HCT116 (cell line): ENCODE data around the gene WNK2. TPM values are rescaled to one million over a fixed set of nuclear protein-coding genes. Genes with fewer than 3 reads are reported as not detected.

Source experiments
- ATAC-seq: fragments of 200-7000 bp; cut with Tn5 transposase; 2 replicates; pipeline ENCODE4 v1.9.1; 2020; ENCODE audit warnings: mild to moderate bottlenecking, moderate library complexity
- BruUV-seq: library from RNA; stranded (reverse); fragments of 400-500 nt; replicated peaks from 2 replicates; lab custom pipeline; 2021; lab: Mats Ljungman, UMichigan
- CTCF ChIA-PET: fragments of 300-600 bp; sonication (Branson Sonifier 250); formaldehyde crosslinking; loops from one replicate; lab custom pipeline; 2021; ENCODE audit warnings: antibody characterized with exemption; lab: Charles Lee
- POLR2A ChIA-PET: fragments of 300-600, 350-600 bp; sonication (Branson Sonifier 250); formaldehyde crosslinking; loops from one replicate; lab custom pipeline; 2021; ENCODE audit warnings: antibody characterized with exemption; lab: Charles Lee
- RAD21 ChIA-PET, 2 experiments: fragments of 300-600 bp; sonication (Branson Sonifier 250); formaldehyde crosslinking; loops; one replicate each; lab custom pipeline; 2023; ENCODE audit warnings: low total read pairs in 2 of 2; ENCODE audit not compliant: uncharacterized antibody in 2 of 2, unreplicated experiment in 2 of 2, low non-redundant PET in 1 of 2; lab: Charles Lee
- DNase-seq: peaks from one replicate; pipeline ENCODE4 v3.0.0-alpha.2; 2010; ENCODE audit warnings: low read depth, low spot score
- H2AFZ ChIP-seq: fragments of 200-600 bp; shearing (Covaris generic), sonication (generic); 2 replicates; pipeline ENCODE4 v1.6.1; 2017; ENCODE audit warnings: low read depth, mixed run types, mixed read lengths, antibody characterized with exemption, low read length; ENCODE audit not compliant: poor library complexity, severe bottlenecking
- H3K27ac ChIP-seq: 2 replicates; pipeline ENCODE4 v1.5.1; 2012; ENCODE audit warnings: low read depth, low read length
- H3K27me3 ChIP-seq: fragments of 200-600 bp; sonication (generic); 2 replicates; pipeline ENCODE4 v1.6.1; 2016; ENCODE audit warnings: mixed run types, low read length, mixed read lengths; ENCODE audit not compliant: insufficient read depth
- H3K36me3 ChIP-seq, 2 experiments: fragments of 200-500 bp in 1 of 2; fragments of 200-600 bp in 1 of 2; sonication (Bioruptor generic) in 1 of 2; sonication (generic) in 1 of 2; 2 replicates each; pipeline versions ENCODE4 v1.5.1 to v1.6.1; 2014 to 2016; ENCODE audit warnings: low read length in 2 of 2, inconsistent platforms in 1 of 2, mixed read lengths in 1 of 2, mixed run types in 1 of 2; ENCODE audit not compliant: insufficient read depth in 2 of 2, control insufficient read depth in 1 of 2
- H3K4me1 ChIP-seq, 2 experiments: fragments of 200-600 bp in 1 of 2; sonication (generic) in 1 of 2; 2 replicates each; pipeline versions ENCODE4 v1.5.1 to v1.6.1; 2012 to 2017; ENCODE audit warnings: low read length in 2 of 2, inconsistent platforms in 1 of 2, mild to moderate bottlenecking in 1 of 2, mixed read lengths in 1 of 2, mixed run types in 1 of 2, moderate library complexity in 1 of 2; ENCODE audit not compliant: insufficient read depth in 2 of 2, control insufficient read depth in 1 of 2
- H3K4me2 ChIP-seq: fragments of 200-600 bp; sonication (generic); 2 replicates; pipeline ENCODE4 v1.6.1; 2017; ENCODE audit warnings: mixed run types, low read length, mixed read lengths
- H3K4me3 ChIP-seq, 2 experiments: fragments of 200-600 bp in 1 of 2; sonication (generic) in 1 of 2; replicated peaks in 1 of 2; 2 replicates each; pipeline ENCODE4 v1.5.1; 2011 to 2016; ENCODE audit warnings: low read length in 2 of 2, control low read depth in 1 of 2, low read depth in 1 of 2, mild to moderate bottlenecking in 1 of 2, mixed read lengths in 1 of 2, mixed run types in 1 of 2
- H3K79me2 ChIP-seq: fragments of 200-600 bp; sonication (generic); 2 replicates; pipeline ENCODE4 v1.6.1; 2017; ENCODE audit warnings: mild to moderate bottlenecking, mixed run types, low read length, moderate library complexity, mixed read lengths; ENCODE audit not compliant: insufficient read depth
- H3K9ac ChIP-seq: fragments of 200-600 bp; sonication (generic); 2 replicates; pipeline ENCODE4 v1.6.1; 2016; ENCODE audit warnings: low read length, mixed read lengths
- H3K9me2 ChIP-seq: fragments of 200-600 bp; sonication (generic), shearing (Covaris generic); 2 replicates; pipeline ENCODE4 v1.6.1; 2017; ENCODE audit warnings: mixed run types, mild to moderate bottlenecking, moderate library complexity; ENCODE audit not compliant: insufficient read depth
- H3K9me3 ChIP-seq, 2 experiments: fragments of 200-500 bp in 1 of 2; fragments of 200-600 bp in 1 of 2; sonication (Bioruptor generic) in 1 of 2; sonication (generic) in 1 of 2; 2 replicates each; pipeline ENCODE4 v1.6.1; 2014 to 2017; ENCODE audit warnings: low read length in 2 of 2, mixed read lengths in 2 of 2, inconsistent platforms in 1 of 2, low read depth in 1 of 2, mild to moderate bottlenecking in 1 of 2, mixed run types in 1 of 2, moderate library complexity in 1 of 2; ENCODE audit not compliant: control insufficient read depth in 1 of 2, insufficient read depth in 1 of 2
- H4K20me1 ChIP-seq: fragments of 200-600 bp; sonication (generic), shearing (Covaris generic); 2 replicates; pipeline ENCODE4 v1.6.1; 2017; ENCODE audit warnings: mixed run types, mild to moderate bottlenecking, moderate library complexity; ENCODE audit not compliant: insufficient read depth
- CBX3 ChIP-seq: IDR thresholded peaks from 2 replicates; pipeline ENCODE4 v1.6.1; 2012; ENCODE audit warnings: low read depth
- CEBPB ChIP-seq: IDR thresholded peaks from 2 replicates; pipeline ENCODE4 v1.6.1; 2012; ENCODE audit warnings: low read depth
- EGR1 ChIP-seq: IDR thresholded peaks from 2 replicates; pipeline ENCODE4 v1.6.1; 2012; ENCODE audit warnings: low read depth
- ELF1 ChIP-seq: IDR thresholded peaks from 2 replicates; pipeline ENCODE4 v1.6.1; 2012; ENCODE audit warnings: low read depth, borderline replicate concordance
- EZH2phosphoT487 ChIP-seq: fragments of 200-600 bp; IDR thresholded peaks from 2 replicates; pipeline ENCODE4 v1.6.1; 2018; ENCODE audit warnings: antibody characterized with exemption, borderline replicate concordance
- FOSL1 ChIP-seq: IDR thresholded peaks from 2 replicates; pipeline ENCODE4 v1.6.1; 2012; ENCODE audit warnings: low read depth
- POLR2A ChIP-seq: IDR thresholded peaks from 2 replicates; pipeline ENCODE4 v1.7.0; 2011; ENCODE audit warnings: borderline replicate concordance; ENCODE audit not compliant: insufficient read depth, insufficient read length; ENCODE audit errors: extremely low read depth
- POLR2AphosphoS5 ChIP-seq: IDR thresholded peaks from 2 replicates; pipeline ENCODE4 v1.6.1; 2011; ENCODE audit warnings: mild to moderate bottlenecking, low read depth, low read length, moderate library complexity
- SIN3A ChIP-seq: IDR thresholded peaks from 2 replicates; pipeline ENCODE4 v1.6.1; 2012; ENCODE audit warnings: low read depth
- SP1 ChIP-seq: IDR thresholded peaks from 2 replicates; pipeline ENCODE4 v1.6.1; 2012; ENCODE audit warnings: low read depth
- SRF ChIP-seq: IDR thresholded peaks from 2 replicates; pipeline ENCODE4 v1.6.1; 2012; ENCODE audit warnings: low read depth
- TCF7L2 ChIP-seq: IDR thresholded peaks from 2 replicates; pipeline ENCODE4 v1.7.0; 2011; ENCODE audit warnings: borderline replicate concordance, inconsistent platforms; ENCODE audit not compliant: insufficient read depth, insufficient read length; ENCODE audit errors: extremely low read depth
- YY1 ChIP-seq: IDR thresholded peaks from 2 replicates; pipeline ENCODE4 v1.6.1; 2011; ENCODE audit warnings: low read length, low read depth, moderate library complexity, mild to moderate bottlenecking; ENCODE audit not compliant: insufficient replicate concordance; ENCODE audit errors: extremely low read depth
- ZFX ChIP-seq: fragments of 450-650 bp; IDR thresholded peaks from 2 replicates; pipeline ENCODE4 v1.6.1; 2017
- ZNF274 ChIP-seq: fragments of 200-500 bp; sonication (Bioruptor generic); IDR thresholded peaks from 2 replicates; pipeline ENCODE4 v1.6.1; 2014; ENCODE audit warnings: mild to moderate bottlenecking, low read depth, low read length, inconsistent platforms
- intact Hi-C: fragments of 100-400 bp; cut with micrococcal nuclease; formaldehyde crosslinking; loops from 2 replicates; pipeline ENCODE4 v1.10.0; 2022
- total RNA-seq: library from RNA; stranded (reverse); gene quantifications from one replicate; pipeline ENCODE4 v1.2.1, GENCODE V29; 2021; ENCODE audit not compliant: unreplicated experiment
- TF ChIP-seq, protein P1 (sequence below): IDR thresholded peaks from 2 replicates; pipeline ENCODE4 v1.6.1; 2012
- TF ChIP-seq, protein P2 (sequence below): IDR thresholded peaks from 2 replicates; pipeline ENCODE4 v1.6.1; 2012; ENCODE audit warnings: low read depth
- TF ChIP-seq, protein P3 (sequence below): IDR thresholded peaks from 2 replicates; pipeline ENCODE4 v1.6.1; 2012
- TF ChIP-seq, protein P4 (sequence below), 3 experiments: fragments of 200-600 bp in 1 of 3; sonication (generic) in 1 of 3; IDR thresholded peaks in 2 of 3; conservative IDR thresholded peaks in 1 of 3; 2 replicates each; pipeline ENCODE4 v1.5.1; 2012 to 2017; ENCODE audit warnings: low read depth in 2 of 3, low read length in 2 of 3, antibody characterized with exemption in 1 of 3, borderline replicate concordance in 1 of 3, control low read depth in 1 of 3, mild to moderate bottlenecking in 1 of 3, mixed read lengths in 1 of 3, mixed run types in 1 of 3, moderate library complexity in 1 of 3; ENCODE audit not compliant: insufficient read depth in 1 of 3

The WNK2 gene
- total RNA-seq, 1 experiment from 2014 or later, result 24.4 TPM

DNA sequence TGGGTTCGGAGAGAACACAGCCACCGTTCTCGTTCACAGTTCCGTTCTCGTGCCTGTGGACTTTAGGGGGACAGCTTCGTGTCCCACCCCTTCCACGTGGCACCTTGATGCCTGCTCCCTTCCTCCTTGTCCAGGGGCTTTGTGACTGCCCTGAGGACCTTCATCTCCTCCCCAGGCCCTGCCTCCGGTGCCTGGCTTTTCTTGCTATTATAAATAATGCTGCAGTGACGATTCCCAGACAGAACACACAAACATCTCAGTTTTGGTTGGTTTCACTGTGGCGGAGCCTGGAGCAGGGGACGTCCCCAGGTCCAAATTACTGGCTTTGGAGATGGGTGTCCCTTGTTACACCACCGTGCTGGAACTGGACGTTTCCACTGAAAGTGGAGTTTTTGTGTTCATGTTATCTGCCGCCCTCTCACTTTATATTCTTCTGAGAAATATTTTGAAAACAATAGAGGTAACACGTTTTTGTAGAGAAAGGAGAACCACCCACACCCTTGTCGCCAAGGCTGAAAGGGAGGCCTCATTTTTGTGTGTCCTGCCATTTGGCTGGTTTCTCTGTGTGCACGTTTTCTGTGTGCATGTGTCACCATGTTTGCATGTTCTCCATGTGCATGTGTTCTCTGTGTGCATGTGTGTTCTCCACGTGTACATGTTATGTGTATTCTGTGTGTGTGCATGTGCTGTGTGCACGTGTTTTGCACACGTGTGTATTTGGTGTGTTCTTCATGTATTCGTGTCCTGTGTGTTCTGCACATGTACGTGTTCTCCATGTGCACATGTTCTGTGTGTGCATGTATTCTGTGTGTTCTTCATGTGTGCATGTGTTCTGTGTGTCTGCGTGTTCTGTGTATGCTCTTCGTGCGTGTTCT, 24.2 kb downstream of the WNK2 start (continued):
- TF ChIP-seq ZNF274, result no peak
- TF ChIP-seq, all 23 proteins: peak for 0

DNA sequence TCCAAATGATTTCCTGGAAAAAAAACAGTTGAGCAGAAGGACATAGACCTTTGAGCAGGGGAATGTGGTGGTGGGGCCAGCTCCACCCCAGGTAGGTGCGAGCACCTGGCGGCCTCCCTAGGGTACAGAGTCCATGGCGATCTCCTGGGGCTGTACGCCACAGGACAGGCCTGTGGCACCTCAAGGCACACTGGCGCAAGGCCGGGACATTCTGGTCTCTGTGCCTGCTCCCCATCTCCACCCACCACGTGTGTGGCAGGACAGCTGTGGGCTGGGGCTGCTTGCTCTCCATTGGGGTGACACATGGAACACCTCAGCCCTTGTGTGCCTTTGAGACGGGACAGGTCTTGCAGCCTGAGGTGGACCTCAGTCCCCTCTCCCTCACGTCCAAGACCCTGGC, 25.2 kb downstream of the WNK2 start:
- no peak overlapping the region for H3K4me3 ChIP-seq
- no peaks in the 10 kb centered on the region for H3K36me3 ChIP-seq
- TF ChIP-seq, protein P1, sequence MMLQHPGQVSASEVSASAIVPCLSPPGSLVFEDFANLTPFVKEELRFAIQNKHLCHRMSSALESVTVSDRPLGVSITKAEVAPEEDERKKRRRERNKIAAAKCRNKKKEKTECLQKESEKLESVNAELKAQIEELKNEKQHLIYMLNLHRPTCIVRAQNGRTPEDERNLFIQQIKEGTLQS, result no peak
- TF ChIP-seq TCF7L2 (no peak), CEBPB (no peak), YY1 (no peak), CBX3 (no peak), SP1 (no peak), FOSL1 (no peak), EZH2phosphoT487 (no peak), ZFX (no peak), ZNF274 (no peak), SRF (no peak), SIN3A (no peak), POLR2AphosphoS5 (no peak), ELF1 (no peak), POLR2A (no peak), EGR1 (no peak)
- TF ChIP-seq, protein P2, sequence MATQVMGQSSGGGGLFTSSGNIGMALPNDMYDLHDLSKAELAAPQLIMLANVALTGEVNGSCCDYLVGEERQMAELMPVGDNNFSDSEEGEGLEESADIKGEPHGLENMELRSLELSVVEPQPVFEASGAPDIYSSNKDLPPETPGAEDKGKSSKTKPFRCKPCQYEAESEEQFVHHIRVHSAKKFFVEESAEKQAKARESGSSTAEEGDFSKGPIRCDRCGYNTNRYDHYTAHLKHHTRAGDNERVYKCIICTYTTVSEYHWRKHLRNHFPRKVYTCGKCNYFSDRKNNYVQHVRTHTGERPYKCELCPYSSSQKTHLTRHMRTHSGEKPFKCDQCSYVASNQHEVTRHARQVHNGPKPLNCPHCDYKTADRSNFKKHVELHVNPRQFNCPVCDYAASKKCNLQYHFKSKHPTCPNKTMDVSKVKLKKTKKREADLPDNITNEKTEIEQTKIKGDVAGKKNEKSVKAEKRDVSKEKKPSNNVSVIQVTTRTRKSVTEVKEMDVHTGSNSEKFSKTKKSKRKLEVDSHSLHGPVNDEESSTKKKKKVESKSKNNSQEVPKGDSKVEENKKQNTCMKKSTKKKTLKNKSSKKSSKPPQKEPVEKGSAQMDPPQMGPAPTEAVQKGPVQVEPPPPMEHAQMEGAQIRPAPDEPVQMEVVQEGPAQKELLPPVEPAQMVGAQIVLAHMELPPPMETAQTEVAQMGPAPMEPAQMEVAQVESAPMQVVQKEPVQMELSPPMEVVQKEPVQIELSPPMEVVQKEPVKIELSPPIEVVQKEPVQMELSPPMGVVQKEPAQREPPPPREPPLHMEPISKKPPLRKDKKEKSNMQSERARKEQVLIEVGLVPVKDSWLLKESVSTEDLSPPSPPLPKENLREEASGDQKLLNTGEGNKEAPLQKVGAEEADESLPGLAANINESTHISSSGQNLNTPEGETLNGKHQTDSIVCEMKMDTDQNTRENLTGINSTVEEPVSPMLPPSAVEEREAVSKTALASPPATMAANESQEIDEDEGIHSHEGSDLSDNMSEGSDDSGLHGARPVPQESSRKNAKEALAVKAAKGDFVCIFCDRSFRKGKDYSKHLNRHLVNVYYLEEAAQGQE, result no peak
- TF ChIP-seq, protein P3, sequence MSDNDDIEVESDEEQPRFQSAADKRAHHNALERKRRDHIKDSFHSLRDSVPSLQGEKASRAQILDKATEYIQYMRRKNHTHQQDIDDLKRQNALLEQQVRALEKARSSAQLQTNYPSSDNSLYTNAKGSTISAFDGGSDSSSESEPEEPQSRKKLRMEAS, result no peak
- TF ChIP-seq, protein P4, sequence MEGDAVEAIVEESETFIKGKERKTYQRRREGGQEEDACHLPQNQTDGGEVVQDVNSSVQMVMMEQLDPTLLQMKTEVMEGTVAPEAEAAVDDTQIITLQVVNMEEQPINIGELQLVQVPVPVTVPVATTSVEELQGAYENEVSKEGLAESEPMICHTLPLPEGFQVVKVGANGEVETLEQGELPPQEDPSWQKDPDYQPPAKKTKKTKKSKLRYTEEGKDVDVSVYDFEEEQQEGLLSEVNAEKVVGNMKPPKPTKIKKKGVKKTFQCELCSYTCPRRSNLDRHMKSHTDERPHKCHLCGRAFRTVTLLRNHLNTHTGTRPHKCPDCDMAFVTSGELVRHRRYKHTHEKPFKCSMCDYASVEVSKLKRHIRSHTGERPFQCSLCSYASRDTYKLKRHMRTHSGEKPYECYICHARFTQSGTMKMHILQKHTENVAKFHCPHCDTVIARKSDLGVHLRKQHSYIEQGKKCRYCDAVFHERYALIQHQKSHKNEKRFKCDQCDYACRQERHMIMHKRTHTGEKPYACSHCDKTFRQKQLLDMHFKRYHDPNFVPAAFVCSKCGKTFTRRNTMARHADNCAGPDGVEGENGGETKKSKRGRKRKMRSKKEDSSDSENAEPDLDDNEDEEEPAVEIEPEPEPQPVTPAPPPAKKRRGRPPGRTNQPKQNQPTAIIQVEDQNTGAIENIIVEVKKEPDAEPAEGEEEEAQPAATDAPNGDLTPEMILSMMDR (IDR thresholded peaks at IDR 0.05 in 2 of 3, conservative IDR thresholded peaks at IDR 0.05 in 1 of 3; ENCODE audit: borderline replicate concordance in 1 of 3, insufficient read depth in 1 of 3, low read depth in 2 of 3, low read length in 2 of 3), result no peak
- TF ChIP-seq, all 23 proteins: peak for 0
- H3K9me2 ChIP-seq, result no peaks in the 10 kb centered on the region
- no peak overlapping the region for H3K27ac ChIP-seq
- no peaks in the 10 kb centered on the region for H4K20me1 ChIP-seq
- peaks cover 8% of the 10 kb centered on the region; the same call in 1 of the 2 replicates for H3K79me2 ChIP-seq
- no peaks in the 10 kb centered on the region for H3K27me3 ChIP-seq
- H3K9ac ChIP-seq, result no peak overlapping the region
- ChIA-PET POLR2A (no interaction called here), CTCF (no interaction called here), RAD21 (no interaction called here)
- no TSS peak for BruUV-seq
- H2AFZ ChIP-seq, result no peak overlapping the region
- no peak for ATAC-seq
- no peaks in the 10 kb centered on the region for H3K4me1 ChIP-seq
- no peak for DNase-seq
- no peaks in the 10 kb centered on the region for H3K9me3 ChIP-seq
- intact Hi-C loops, result no loop called here
- no peak overlapping the region for H3K4me2 ChIP-seq
